ENCODE measurements around the gene TSR3. TPM values are rescaled to one million over a fixed set of nuclear protein-coding genes. Genes with fewer than 3 reads are reported as not detected.
A peak's percentile ranks its signal among the peaks of the same experiment; 100 is the strongest.
"Not testable (repeated sequence)": the region's sequence is repeated elsewhere in the genome, so short reads cannot be mapped to it uniquely, and the experiment has no call there.

The TSR3 gene
- total and polyA plus RNA-seq, 5 donors, result 49.6 to 58.5 (median 53.7) TPM

DNA sequence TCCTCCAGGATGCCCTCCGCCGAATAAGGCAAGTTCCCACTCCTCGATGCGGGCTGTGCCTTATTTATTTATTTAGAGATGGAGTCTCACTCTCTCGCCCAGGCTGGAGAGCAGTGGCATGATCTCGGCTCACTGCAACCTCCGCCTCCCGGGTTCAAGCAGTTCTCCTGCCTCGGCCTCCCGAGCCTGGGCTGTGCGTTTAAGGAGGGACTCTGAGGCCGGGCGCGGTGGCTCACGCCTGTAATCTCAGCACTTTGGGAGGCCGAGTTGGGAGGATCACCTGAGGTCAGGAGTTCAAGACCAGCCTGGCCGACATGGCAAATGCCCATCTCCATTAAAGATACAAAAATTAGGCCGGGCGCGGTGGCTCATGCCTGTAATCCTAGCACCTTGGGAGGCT, 23.5 kb downstream of the TSR3 start:
- H3K4me3 ChIP-seq (ENCODE audit: low read length); H3K9me3 ChIP-seq (ENCODE audit: control insufficient read depth, low read length); DNase-seq; H3K27me3 ChIP-seq (ENCODE audit: control insufficient read depth, insufficient read depth); intact Hi-C loops (cut with DNase I); H3K4me1 ChIP-seq (ENCODE audit: control insufficient read depth, insufficient read depth, low read length); ATAC-seq; H3K27ac ChIP-seq (ENCODE audit: low read length): not testable (repeated sequence)
- 89% methylated on average over 20 of the region's 20 CpGs for WGBS

- 72% methylated on average over 5 of the region's 5 CpGs for WGBS
- intact Hi-C loops (cut with DNase I), result no loop called here
- no peak for ATAC-seq
Observed at GRCh38 chr16:1327619-1327947, 24.1 kb downstream of the TSR3 start.

GRCh38 chr16:1326946-1327618, 24.6 kb downstream of the TSR3 start:
- DNase-seq (no peak), ATAC-seq (peak in 1 of 2 donors; percentile 9)
- H3K4me1 ChIP-seq (ENCODE audit: control insufficient read depth, insufficient read depth, low read length), result no peaks in the 10 kb centered on the region
- intact Hi-C loops (cut with DNase I), result no loop called here
- H3K9me3 ChIP-seq (ENCODE audit: control insufficient read depth, low read length), result no peaks in the 10 kb centered on the region
- H3K27ac ChIP-seq (ENCODE audit: low read length), result no peak overlapping the region
- H3K27me3 ChIP-seq (ENCODE audit: control insufficient read depth, insufficient read depth), result no peaks in the 10 kb centered on the region
- WGBS, result 70% methylated on average over 17 of the region's 17 CpGs
- H3K4me3 ChIP-seq (ENCODE audit: low read length), result no peak overlapping the region

More at GRCh38 chr16:1327619-1327947, 24.1 kb downstream of the TSR3 start:
- no peak overlapping the region for H3K4me3 ChIP-seq (ENCODE audit: low read length)
- no peak for DNase-seq
- H3K9me3 ChIP-seq (ENCODE audit: control insufficient read depth, low read length), result no peaks in the 10 kb centered on the region
- H3K4me1 ChIP-seq (ENCODE audit: control insufficient read depth, insufficient read depth, low read length), result no peaks in the 10 kb centered on the region
- no peaks in the 10 kb centered on the region for H3K27me3 ChIP-seq (ENCODE audit: control insufficient read depth, insufficient read depth)
- H3K27ac ChIP-seq (ENCODE audit: low read length), result no peak overlapping the region

DNA sequence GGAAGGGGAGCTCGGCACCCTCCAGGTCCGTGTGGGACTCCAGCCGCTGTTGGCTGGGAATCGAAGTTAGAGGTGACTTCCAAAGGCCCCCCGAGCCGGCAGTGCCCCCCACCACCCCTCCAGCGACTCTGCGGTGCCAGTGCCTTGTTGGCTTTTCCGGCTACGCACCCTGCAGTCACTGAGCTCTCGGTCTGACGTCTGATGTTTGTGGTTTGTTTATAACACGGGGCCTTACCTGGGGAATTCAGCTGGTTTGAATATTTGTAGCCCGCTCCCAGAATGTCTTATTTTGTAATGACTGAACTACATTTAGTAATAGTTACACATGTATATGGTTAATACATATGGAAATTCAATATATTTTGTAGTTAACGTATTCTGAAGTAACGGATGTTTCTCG, 25.3 kb downstream of the TSR3 start:
- Histone ChIP-seq H3K4me3 (ENCODE audit: low read length) (no peak overlapping the region), H3K27me3 (ENCODE audit: control insufficient read depth, insufficient read depth) (no peaks in the 10 kb centered on the region), H3K27ac (ENCODE audit: low read length) (no peak overlapping the region), H3K9me3 (ENCODE audit: control insufficient read depth, low read length) (no peaks in the 10 kb centered on the region), H3K4me1 (ENCODE audit: control insufficient read depth, insufficient read depth, low read length) (no peaks in the 10 kb centered on the region)
- DNase-seq (no peak), ATAC-seq (no peak)
- WGBS, result 69% methylated on average over 17 of the region's 17 CpGs
- intact Hi-C loops (cut with DNase I), result no loop called here

DNA sequence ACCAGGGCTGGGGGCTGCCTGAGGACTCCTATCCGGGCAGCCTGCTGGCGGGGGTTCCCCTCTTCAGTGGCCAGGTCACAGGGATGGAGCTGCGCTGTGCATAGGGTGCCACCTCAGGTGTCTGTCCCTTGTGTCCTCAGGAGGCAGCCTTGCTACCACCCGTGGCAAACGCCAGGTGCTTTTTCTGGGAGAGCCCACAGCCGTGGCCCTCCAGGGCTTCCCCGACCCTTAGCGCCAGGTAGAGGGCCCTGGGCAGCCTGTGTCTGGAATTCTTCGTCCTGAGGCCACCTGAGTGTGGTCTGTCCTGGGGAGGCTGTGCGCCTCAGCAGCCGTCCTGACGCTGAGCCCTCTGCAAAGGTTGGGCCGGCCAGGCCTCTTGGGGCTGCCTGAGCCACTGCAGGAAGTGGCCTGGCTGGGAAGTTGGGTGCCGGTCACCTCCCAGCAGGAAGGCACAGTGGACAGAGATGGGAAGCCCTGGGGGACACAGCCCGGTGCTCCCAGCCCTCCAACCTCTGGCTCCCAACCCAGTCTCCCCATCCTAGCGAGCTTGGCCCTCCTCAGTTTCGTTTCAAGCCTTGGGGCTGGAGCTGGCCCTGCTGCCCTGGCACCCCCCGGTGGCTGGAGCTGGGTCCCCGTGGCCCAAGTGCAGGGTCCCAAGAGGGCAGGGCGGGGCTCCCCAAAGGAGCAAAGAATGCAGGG, 25.9 kb downstream of the TSR3 start:
- H3K27me3 ChIP-seq (ENCODE audit: control insufficient read depth, insufficient read depth), result no peaks in the 10 kb centered on the region
- no peak overlapping the region for H3K27ac ChIP-seq (ENCODE audit: low read length)
- H3K9me3 ChIP-seq (ENCODE audit: control insufficient read depth, low read length), result no peaks in the 10 kb centered on the region
- WGBS, result 60% methylated on average over 20 of the region's 20 CpGs
- no peak overlapping the region for H3K4me3 ChIP-seq (ENCODE audit: low read length)
- intact Hi-C loops (cut with DNase I), result no loop called here
- ATAC-seq (peak; percentile 7 to 14), DNase-seq (no peak)
- H3K4me1 ChIP-seq (ENCODE audit: control insufficient read depth, insufficient read depth, low read length), result no peaks in the 10 kb centered on the region

DNA sequence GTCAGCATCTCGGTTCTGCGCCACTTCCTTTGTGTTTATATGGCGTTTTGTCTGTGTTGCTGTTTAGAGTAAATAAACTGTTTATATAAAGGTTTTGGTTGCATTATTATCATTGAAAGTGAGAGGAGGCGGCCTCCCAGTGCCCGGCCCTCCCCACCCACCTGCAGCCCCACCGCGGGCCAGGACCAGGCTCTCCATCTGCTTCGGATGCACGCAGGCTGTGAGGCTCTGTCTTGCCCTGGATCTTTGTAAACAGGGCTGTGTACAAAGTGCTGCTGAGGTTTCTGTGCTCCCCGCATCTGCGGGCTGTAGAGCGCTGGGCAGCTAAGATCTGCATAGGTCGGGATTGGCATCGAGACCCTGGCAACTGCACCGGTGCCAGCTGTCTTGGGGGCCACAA, 26.4 kb downstream of the TSR3 start:
- no peaks in the 10 kb centered on the region for H3K27me3 ChIP-seq (ENCODE audit: control insufficient read depth, insufficient read depth)
- WGBS, result 89% methylated on average over 15 of the region's 15 CpGs
- ATAC-seq, result no peak
- H3K4me3 ChIP-seq (ENCODE audit: low read length), result no peak overlapping the region
- H3K27ac ChIP-seq (ENCODE audit: low read length), result no peak overlapping the region
- intact Hi-C loops (cut with DNase I), result no loop called here
- H3K4me1 ChIP-seq (ENCODE audit: control insufficient read depth, insufficient read depth, low read length), result no peaks in the 10 kb centered on the region
- no peak for DNase-seq
- H3K9me3 ChIP-seq (ENCODE audit: control insufficient read depth, low read length), result no peaks in the 10 kb centered on the region

DNA sequence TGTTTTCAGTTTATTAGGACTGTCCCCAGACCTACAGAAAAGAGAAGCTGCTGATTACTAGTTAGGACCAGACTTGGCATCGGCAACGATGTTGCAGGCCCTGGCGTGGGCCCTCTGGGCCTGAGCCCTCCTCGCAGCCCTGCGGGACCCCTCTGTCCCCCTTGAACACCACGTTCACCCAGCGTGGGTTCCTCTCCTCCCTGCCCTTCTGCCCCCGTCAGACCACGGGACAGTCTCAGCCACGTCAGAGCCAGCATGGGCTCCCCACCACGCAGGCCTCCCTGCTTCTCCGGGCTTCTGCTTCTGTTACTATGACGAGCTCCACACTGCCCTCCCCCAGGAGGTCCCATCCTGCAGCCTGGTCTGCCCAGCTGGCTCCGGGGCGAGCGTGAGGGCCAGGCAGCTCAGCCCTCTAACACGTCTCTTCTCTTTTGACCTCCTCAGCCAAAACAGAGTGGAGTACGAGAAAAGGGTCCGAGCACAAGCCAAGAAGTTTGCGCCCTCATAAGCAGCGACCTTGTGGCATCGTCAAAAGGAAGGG, 27.3 kb downstream of the TSR3 start:
- Histone ChIP-seq H3K4me3 (ENCODE audit: low read length) (no peak overlapping the region), H3K9me3 (ENCODE audit: control insufficient read depth, low read length) (no peaks in the 10 kb centered on the region), H3K4me1 (ENCODE audit: control insufficient read depth, insufficient read depth, low read length) (no peaks in the 10 kb centered on the region), H3K27me3 (ENCODE audit: control insufficient read depth, insufficient read depth) (no peaks in the 10 kb centered on the region), H3K27ac (ENCODE audit: low read length) (no peak overlapping the region)
- no peak for ATAC-seq
- intact Hi-C loops (cut with DNase I), result no loop called here
- 81% methylated on average over 22 of the region's 22 CpGs for WGBS
- DNase-seq, result no peak

- ATAC-seq (no peak), DNase-seq (no peak)
- 80% methylated on average over 35 of the region's 35 CpGs for WGBS
- Histone ChIP-seq H3K27me3 (ENCODE audit: control insufficient read depth, insufficient read depth) (no peaks in the 10 kb centered on the region), H3K27ac (ENCODE audit: low read length) (no peak overlapping the region), H3K4me1 (ENCODE audit: control insufficient read depth, insufficient read depth, low read length) (no peaks in the 10 kb centered on the region), H3K4me3 (ENCODE audit: low read length) (no peak overlapping the region), H3K9me3 (ENCODE audit: control insufficient read depth, low read length) (no peaks in the 10 kb centered on the region)
- intact Hi-C loops (cut with DNase I), result no loop called here
Observed at GRCh38 chr16:1323296-1324239, 28.1 kb downstream of the TSR3 start.

DNA sequence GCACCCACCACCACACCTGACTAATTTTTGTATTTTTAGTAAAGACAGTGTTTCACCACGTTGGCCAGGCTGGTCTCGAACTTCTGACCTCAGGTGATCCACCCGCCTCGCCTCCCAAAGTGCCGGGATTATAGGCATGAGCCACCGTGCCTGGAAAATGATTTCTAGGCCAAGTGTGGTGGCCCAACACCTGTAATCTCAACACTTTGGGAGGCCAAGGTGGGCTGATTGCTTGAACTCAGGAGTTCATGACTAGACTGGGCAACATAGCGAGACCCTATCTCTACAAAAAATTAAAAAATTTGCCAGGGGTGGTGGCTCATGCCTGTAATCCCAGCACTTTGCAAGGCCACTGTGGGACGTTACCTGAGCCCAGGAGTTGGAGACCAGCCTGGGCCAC, 29.3 kb downstream of the TSR3 start:
- H3K27me3 ChIP-seq (ENCODE audit: control insufficient read depth, insufficient read depth), result no peaks in the 10 kb centered on the region
- DNase-seq (no peak), ATAC-seq (no peak)
- H3K4me3 ChIP-seq (ENCODE audit: low read length), result no peak overlapping the region
- no peaks in the 10 kb centered on the region for H3K9me3 ChIP-seq (ENCODE audit: control insufficient read depth, low read length)
- no peaks in the 10 kb centered on the region for H3K4me1 ChIP-seq (ENCODE audit: control insufficient read depth, insufficient read depth, low read length)
- WGBS, result 97% methylated on average over 8 of the region's 8 CpGs
- intact Hi-C loops (cut with DNase I), result no loop called here
- H3K27ac ChIP-seq (ENCODE audit: low read length), result no peak overlapping the region

DNA sequence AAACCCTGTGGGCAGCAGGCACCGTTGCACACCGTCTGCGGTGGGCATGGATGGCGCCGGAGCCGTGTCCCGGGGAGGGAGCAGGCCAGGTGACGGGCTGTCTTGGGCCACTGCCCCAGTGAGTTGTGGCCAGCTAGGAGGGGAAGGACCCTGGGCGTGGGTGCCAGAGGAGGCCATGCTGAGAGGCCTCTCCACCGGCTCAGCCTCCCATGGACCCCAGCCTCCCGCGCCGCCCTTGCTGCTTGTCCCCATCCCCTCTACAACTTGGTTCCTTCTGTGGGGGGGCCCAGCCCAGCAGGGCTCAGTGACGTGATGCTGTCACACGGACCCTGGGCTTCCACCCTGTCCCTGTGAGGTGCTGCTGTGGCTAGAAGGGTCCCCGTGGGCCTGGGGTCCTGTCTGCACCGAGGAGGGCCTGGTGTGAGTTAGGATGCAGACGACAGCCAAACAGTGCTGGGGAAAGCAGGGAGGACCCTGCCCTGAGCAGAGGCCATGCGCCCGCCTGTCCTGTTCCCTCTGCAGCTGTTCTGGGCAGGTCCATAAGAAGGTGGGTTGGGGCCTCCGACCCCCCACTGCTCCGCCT, 30.9 kb downstream of the TSR3 start:
- WGBS, result 89% methylated on average over 21 of the region's 22 CpGs
- intact Hi-C loops (cut with DNase I), result no loop called here
- H3K27me3 ChIP-seq (ENCODE audit: control insufficient read depth, insufficient read depth), result no peaks in the 10 kb centered on the region
- DNase-seq (peak in 1 of 3 donors; percentile 40), ATAC-seq (peak in 1 of 2 donors; percentile 6)
- H3K9me3 ChIP-seq (ENCODE audit: control insufficient read depth, low read length), result no peaks in the 10 kb centered on the region
- no peaks in the 10 kb centered on the region for H3K4me1 ChIP-seq (ENCODE audit: control insufficient read depth, insufficient read depth, low read length)
- no peak overlapping the region for H3K27ac ChIP-seq (ENCODE audit: low read length)
- H3K4me3 ChIP-seq (ENCODE audit: low read length), result no peak overlapping the region
